ENCODE results near the gene MAPK14.
"Not testable (repeated sequence)": the region's sequence is repeated elsewhere in the genome, so short reads cannot be mapped to it uniquely, and the experiment has no call there.

Gene MAPK14

GRCh38 chr6:36123270-36124139 lies 95.9 kb downstream of the MAPK14 start:
- peak; percentile 95 for DNase-seq (ENCODE audit: low spot score)

- not testable (repeated sequence) for DNase-seq (ENCODE audit: low spot score)
These were observed 96.7 kb downstream of the MAPK14 start for GRCh38 chr6:36124346-36124745.

- no peak for DNase-seq (ENCODE audit: low spot score)
These were observed 97.3 kb downstream of the MAPK14 start for GRCh38 chr6:36124881-36125280.

- no peak for DNase-seq (ENCODE audit: low spot score)
These were observed 98.0 kb downstream of the MAPK14 start for GRCh38 chr6:36125575-36125974.

DNA sequence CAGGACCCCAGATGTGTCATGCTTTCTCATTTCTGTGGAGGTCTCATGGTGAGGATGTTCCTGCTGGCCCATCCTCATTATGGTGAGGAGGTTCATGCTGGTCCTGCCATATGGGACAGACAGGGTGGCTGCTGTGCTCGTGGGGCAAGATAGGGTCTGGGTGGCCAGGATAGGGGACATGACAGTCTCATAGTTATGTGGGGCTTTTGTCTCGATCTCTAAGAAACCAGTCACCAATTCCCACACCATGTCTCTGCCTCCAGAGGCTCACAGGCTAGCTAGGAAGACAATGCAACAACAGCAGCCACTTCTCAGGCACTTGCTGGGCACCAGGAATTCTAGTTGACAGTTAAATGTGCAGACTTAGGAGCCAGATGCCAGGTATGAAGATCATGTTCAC lies 98.5 kb downstream of the MAPK14 start:
- DNase-seq (ENCODE audit: low spot score): no peak

- DNase-seq (ENCODE audit: low spot score): no peak
These were observed 99.2 kb downstream of the MAPK14 start for GRCh38 chr6:36126553-36127458.

- no peak for DNase-seq (ENCODE audit: low spot score)
These were observed 99.9 kb downstream of the MAPK14 start for GRCh38 chr6:36127462-36128016.

- no peak for DNase-seq (ENCODE audit: low spot score)
These were observed 100.5 kb downstream of the MAPK14 start for GRCh38 chr6:36128073-36128472.

DNA sequence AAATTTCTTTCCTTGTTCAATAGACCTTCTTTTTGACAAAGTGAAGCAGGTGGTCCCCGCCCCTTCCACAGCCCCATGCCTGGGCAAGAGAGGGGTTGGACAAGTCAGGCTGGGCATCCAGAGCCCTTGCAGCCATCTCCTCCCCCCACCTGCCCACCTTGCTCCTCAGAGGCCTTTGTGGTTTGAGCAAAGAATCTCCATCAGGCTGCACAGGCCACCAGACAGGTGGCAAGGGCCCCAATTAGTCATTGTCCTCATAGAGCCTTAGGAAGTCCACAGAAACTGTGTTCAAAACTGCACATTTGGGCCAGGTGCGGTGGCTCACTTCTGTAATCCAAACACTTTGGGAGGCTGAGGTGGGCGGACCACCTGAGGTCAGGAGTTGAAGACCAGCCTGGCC lies 101.2 kb downstream of the MAPK14 start:
- no peak for DNase-seq (ENCODE audit: low spot score)

DNA sequence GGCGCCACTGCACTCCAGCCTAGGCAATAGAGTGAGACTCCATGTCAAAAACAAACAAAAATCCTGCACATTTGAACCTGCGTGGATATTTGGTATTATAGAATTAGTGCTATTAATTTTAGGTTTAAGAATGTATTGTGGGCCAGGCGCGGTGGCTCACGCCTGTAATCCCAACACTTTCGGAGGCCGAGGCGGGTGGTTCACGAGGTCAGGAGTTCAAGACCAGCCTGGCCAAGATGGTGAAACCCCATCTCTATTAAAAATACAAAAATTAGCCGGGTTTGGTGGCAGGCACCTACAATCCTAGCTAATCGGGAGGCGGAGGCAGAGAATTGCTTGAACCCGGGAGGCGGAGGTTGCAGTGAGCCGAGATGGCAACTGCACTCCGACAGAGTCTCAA lies 101.7 kb downstream of the MAPK14 start:
- DNase-seq (ENCODE audit: low spot score): not testable (repeated sequence)

DNA sequence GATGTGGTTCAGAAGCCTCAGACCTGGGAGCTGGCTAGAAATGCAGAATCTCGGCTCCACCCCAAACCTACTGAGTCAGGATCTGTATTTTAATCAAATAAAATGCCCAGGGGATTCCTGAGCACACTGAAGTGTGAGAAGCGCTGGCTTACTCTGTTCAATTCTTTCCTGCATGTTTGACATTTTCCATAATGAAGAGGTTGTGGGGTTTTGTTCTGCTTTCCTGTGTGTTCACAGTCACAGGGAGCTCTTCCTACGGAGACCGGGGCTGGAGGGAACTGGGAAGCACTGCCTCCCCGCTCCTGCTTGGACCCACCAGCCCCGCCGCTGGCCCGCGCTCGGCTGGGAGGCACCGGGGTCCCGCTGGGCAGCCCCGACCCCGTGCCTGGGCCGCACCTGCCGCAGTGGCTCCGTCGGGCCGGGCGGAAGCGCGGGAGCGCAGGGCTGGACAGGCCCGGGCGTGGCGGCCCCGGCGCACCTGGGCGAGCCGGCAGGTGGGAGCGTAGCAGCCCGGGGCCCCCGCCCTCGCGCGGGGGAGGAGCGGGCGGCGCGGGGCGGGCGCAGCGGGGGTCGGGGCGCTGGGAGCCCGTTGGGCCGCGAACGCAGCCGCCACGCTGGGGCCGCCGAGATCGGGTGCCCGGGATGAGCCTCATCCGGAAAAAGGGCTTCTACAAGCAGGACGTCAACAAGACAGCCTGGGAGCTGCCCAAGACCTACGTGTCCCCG lies 102.5 kb downstream of the MAPK14 start, which contains the start of gene MAPK13:
TSS of gene MAPK13 (plus strand) at position 573 of the 726 bp plus-strand sequence. CDS start at position 643, 70 bp downstream.
- no peak for DNase-seq (ENCODE audit: low spot score)

DNA sequence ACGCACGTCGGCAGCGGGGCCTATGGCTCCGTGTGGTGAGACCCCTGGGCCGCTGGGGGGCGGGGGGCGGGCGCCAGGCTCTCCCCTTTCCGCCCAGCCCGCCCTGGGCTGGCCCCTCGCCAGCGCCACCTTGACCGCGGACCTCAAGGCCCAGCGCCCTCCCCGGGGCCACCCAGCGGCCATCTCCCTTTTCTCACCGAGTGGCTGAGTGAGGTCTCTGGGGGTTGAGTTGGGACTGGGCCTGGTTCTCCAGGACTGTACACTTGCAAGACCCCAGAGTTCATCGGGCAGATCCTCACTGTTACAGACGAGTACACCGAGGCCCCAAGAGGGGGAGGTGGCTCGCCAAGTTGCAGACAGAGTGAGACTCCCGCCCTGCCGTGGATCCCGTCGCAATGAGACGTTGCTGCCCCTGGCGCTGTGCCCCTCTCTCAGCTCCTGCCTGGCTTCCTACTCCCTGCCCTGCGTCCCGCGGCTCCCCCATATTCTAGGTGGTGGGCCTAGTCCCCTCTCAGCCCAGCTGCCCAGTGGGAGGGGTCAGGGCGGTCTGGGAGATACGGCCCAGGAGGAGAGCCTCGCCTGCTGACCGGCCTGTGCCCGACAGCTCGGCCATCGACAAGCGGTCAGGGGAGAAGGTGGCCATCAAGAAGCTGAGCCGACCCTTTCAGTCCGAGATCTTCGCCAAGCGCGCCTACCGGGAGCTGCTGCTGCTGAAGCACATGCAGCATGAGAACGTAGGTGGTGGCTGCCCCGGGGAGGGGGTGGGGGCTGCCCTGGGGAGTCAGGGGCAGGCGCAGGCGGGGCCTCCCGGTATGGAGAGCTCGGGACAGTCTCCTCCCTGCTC lies 103.3 kb downstream of the MAPK14 start:
- no peak for DNase-seq (ENCODE audit: low spot score)

DNA sequence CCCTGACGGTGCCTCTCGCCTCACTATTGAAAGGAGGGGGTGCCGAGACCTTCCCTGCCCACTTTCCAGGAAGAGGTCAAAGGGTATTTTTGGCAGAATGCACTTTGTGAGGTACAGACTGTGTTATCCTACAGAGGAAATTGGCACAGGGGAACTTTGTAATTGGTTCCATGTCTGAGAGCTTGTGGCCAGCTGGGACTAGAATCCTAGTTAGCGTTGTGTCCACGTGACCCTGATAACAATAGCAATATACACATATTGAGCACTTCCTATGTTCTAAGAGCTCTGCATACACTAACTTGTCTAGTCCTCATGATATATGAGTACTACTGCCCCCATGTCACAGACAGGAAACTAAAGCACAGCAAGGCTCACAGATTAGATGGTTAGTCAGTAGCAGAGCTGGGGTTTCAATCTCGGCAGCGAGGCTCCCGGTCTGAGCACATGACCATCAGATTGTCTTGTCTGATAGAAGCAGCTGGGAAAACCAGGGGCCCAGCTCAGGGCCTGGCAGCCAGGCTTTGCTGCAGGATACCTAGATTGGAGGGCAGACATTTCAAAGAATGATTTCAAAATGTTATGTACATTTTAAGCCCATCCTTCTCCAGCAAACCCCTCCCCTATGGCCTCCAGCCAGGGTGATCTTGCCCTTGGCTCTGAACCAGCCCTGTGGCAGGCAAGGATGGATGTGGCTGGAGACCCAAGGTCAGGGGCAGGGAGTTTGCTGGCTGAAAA lies 104.1 kb downstream of the MAPK14 start:
- DNase-seq (ENCODE audit: low spot score): no peak

GRCh38 chr6:36132246-36132895 lies 104.8 kb downstream of the MAPK14 start:
- DNase-seq (ENCODE audit: low spot score): no peak

GRCh38 chr6:36133148-36133547 lies 105.5 kb downstream of the MAPK14 start:
- no peak for DNase-seq (ENCODE audit: low spot score)

DNA sequence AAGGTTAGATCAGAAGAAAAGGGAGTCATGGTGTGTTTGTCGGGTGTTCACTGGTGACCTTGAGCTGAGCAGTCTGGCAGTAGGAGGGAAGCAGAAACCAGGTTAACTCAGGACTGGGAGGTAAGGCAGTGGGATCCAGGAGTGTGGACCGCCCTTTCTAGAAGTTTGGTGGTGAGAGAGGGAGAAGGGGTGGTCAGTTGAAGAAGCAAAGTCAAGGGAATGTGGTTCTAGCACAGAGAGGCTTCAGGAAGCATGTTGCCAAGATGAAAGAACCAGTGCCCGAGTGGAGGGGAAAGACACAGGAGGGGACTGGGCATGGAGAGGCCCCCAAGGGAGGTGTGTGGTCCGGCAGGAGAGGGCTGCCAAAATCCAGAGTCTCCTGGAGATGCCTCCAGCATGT lies 106.3 kb downstream of the MAPK14 start:
- DNase-seq (ENCODE audit: low spot score): no peak

- no peak for DNase-seq (ENCODE audit: low spot score)
These were observed 107.6 kb downstream of the MAPK14 start for GRCh38 chr6:36135053-36135731.

GRCh38 chr6:36136034-36136433 lies 108.4 kb downstream of the MAPK14 start:
- DNase-seq (ENCODE audit: low spot score): no peak

GRCh38 chr6:36136551-36136950 lies 108.9 kb downstream of the MAPK14 start:
- no peak for DNase-seq (ENCODE audit: low spot score)
